ENCODE measurements around the gene CTDP1.

Gene CTDP1

GRCh38 chr18:79756826-79757225 lies 77.2 kb downstream of the CTDP1 start:
- DNase-seq, result no peak

- no peak for DNase-seq
Measured at GRCh38 chr18:79760348-79760747, 80.7 kb downstream of the CTDP1 start.

- no peak for DNase-seq
Measured at GRCh38 chr18:79760881-79761280, 81.3 kb downstream of the CTDP1 start.

- no peak for DNase-seq
Measured at GRCh38 chr18:79763407-79763806, 83.8 kb downstream of the CTDP1 start.

GRCh38 chr18:79764131-79764530 lies 84.5 kb downstream of the CTDP1 start:
- no peak for DNase-seq

GRCh38 chr18:79765491-79766245 lies 86.1 kb downstream of the CTDP1 start:
- DNase-seq, result no peak

- DNase-seq, result peak in 1 of 58 donors; percentile 22
Measured at GRCh38 chr18:79766308-79766707, 86.7 kb downstream of the CTDP1 start.

- DNase-seq, result no peak
Measured at GRCh38 chr18:79768745-79769144, 89.1 kb downstream of the CTDP1 start.

GRCh38 chr18:79769698-79770500 lies 90.3 kb downstream of the CTDP1 start:
- DNase-seq, result no peak

- no peak for DNase-seq
Measured at GRCh38 chr18:79770501-79770815, 90.9 kb downstream of the CTDP1 start.

- DNase-seq, result no peak
Measured at GRCh38 chr18:79770826-79771225, 91.2 kb downstream of the CTDP1 start.

- no peak for DNase-seq
Measured at GRCh38 chr18:79771446-79772107, 92.0 kb downstream of the CTDP1 start.

GRCh38 chr18:79772108-79772864 lies 92.7 kb downstream of the CTDP1 start:
- DNase-seq, result no peak

- no peak for DNase-seq
Measured at GRCh38 chr18:79772865-79773696, 93.5 kb downstream of the CTDP1 start.

GRCh38 chr18:79774111-79774510 lies 94.5 kb downstream of the CTDP1 start:
- DNase-seq, result no peak

- DNase-seq, result no peak
Measured at GRCh38 chr18:79775441-79776221, 96.0 kb downstream of the CTDP1 start.

GRCh38 chr18:79776674-79777073 lies 97.1 kb downstream of the CTDP1 start:
- no peak for DNase-seq

- no peak for DNase-seq
Measured at GRCh38 chr18:79778291-79778791, 98.7 kb downstream of the CTDP1 start.

- no peak for DNase-seq
Measured at GRCh38 chr18:79779021-79779699, 99.6 kb downstream of the CTDP1 start.
